ENCODE results near the gene HSD17B11.

GRCh38 chr4:87342872-87343271, 48.1 kb downstream of the HSD17B11 start:
- TF ChIP-seq CTCF (IDR thresholded peaks at IDR 0.05; ENCODE audit: insufficient read depth, low read length) (no peak), REST (IDR thresholded peaks at IDR 0.05; ENCODE audit: insufficient replicate concordance, low read depth) (no peak), POLR2AphosphoS5 (IDR thresholded peaks at IDR 0.05; ENCODE audit: low read depth) (no peak), GABPA (IDR thresholded peaks at IDR 0.05; ENCODE audit: low read depth) (no peak), SPI1 (IDR thresholded peaks at IDR 0.05; ENCODE audit: borderline replicate concordance, low read depth) (no peak)
